CD4-positive, alpha-beta T cell treated with Interleukin-10 for 1 hour (primary cell): ENCODE results near the gene HAVCR2.
"Not testable (repeated sequence)": the region's sequence is repeated elsewhere in the genome, so short reads cannot be mapped to it uniquely, and the experiment has no call there.

ENCODE experiments used
- DNase-seq: peaks from one replicate; pipeline ENCODE4 v3.0.0-alpha.2; 2020

HAVCR2 gene

GRCh38 chr5:157086751-157087359 is 22.0 kb downstream of the HAVCR2 start:
- DNase-seq, result no peak

- DNase-seq, result no peak
Measured at GRCh38 chr5:157085930-157086329, 22.9 kb downstream of the HAVCR2 start.

DNA sequence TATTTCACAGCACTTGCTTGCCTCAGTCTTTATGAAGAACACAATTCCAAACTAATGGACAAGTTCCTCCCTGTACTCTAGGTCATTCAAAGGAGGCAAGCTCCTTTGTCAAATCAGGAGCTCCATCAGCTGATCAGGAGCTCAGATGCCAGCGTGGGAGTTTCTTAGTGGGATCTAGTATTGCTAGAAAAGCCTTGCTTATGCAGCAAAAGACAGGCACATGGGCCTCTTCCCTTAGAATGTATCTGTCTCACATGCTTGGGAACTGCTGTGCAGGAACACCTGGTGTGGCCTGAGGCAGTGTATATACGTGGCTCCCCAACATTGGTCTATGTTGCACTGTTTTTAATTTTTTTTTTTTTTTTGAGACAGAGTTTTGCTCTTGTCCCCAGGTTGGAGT is 28.6 kb downstream of the HAVCR2 start:
- no peak for DNase-seq

GRCh38 chr5:157076558-157076957 is 32.3 kb downstream of the HAVCR2 start:
- no peak for DNase-seq

DNA sequence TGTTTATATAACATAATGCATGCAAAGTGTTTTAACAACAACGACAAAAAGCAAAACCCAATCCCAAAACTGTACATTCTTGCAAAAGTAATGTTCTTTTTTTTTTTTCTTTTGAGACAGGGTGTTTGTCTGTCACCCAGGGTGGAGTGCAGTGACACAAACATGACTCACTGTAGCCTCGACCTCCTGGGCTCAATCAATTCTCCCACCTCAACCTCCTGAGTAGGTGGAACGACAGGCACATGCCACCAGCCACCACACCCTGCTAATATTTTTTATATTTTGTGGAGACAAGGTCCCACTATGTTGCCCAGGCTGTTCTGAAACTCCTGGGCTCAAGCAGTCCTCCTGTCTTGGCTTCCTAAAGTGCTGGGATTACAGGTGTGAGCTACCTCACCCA is 36.3 kb downstream of the HAVCR2 start:
- no peak for DNase-seq

DNA sequence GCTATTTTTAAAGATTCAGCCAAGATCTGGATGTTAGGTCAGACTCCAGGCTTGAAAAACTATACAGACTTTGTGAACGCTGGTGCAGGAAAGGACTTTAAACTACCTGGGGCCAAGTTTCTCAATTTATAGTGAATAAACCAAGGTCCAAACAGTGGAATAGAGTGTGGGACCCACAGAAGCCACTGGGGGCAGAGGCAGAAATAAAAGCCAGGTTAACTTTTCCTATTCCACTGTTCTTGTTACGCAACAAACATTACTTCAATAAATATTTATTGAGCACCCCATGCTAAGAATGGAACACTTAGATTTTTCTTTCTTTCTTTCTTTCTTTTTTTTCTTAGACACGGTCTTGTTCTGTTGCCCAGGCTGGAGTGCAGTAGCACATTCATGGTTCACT is 38.9 kb downstream of the HAVCR2 start:
- no peak for DNase-seq

GRCh38 chr5:157068785-157069184 is 40.1 kb downstream of the HAVCR2 start:
- no peak for DNase-seq

GRCh38 chr5:157068339-157068738 is 40.5 kb downstream of the HAVCR2 start:
- no peak for DNase-seq

DNA sequence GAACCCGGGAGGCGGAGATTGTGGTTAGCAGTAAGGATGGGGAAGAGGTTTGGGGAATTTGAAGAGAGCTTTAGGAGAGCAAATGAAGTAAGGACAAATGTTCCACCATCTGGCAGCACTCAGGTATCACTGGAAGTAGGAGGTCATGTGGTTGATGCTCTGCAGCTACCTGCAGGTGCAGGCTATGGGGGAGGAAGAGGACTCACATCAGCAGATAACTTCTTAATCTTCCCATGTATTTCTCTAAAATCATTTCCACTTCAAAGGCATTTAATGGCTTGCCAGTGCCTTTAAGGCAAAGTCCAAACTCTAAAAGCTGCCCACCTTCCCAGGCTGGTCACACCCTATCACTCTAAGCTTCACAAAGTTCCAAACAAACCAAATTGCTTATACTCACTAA is 41.8 kb downstream of the HAVCR2 start:
- no peak for DNase-seq

- no peak for DNase-seq
Measured at GRCh38 chr5:157066080-157066479, 42.8 kb downstream of the HAVCR2 start.

DNA sequence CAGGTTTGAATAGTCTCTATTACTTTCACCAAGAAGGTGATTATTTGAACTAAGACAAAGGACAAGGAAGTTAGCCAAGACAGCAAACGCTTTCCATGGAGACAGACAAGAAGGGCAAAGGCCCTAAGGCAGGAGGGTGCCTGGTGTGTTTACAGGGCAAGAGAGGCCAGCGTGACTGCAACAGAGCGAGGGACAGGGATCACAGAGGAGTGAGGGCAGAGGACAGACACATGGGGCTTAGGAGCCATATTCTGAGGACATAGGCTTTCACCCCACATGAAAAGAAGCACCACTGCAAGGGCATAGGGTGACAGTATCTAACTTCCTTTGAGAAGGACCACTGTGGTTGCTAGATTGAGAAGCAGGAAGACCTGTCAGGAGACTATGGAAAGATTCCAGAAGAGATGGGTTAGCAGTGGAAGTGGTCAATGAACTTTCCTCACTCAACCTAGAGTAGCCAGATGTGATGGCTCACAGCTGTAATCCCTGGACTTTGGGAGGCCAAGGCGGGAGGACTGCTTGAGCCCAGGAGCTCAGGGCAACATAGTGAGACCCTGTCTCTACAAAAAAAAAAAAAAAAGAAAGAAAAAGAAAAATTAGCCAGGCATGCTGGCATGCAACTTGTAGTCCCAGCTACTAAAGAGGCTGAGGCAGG is 44.9 kb downstream of the HAVCR2 start:
- DNase-seq, result no peak

DNA sequence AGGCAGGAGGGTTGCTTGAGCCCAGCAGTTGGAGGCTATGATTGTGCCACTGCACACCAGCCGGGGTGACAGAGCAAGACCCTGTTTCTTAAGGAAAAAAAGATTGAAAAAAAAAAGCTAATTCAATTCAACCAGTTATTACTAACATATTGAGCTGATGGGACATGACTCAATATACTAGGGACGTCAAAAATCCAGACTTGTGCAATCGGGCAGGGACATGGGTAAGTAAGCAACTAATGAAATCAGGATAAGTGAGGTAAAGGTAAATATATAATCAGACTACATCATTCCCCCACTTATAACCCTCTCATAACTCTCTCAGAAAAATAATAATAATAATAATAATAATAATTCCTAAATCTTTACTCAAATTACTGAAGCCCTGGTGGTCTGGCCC is 49.0 kb downstream of the HAVCR2 start:
- no peak for DNase-seq

- DNase-seq, result no peak
Measured at GRCh38 chr5:157059093-157059539, 49.7 kb downstream of the HAVCR2 start, which contains the start of gene HAVCR1. TSS of gene HAVCR1 (minus strand) at chr5:157059116. CDS start at chr5:157057943, 1,173 bp downstream.

DNA sequence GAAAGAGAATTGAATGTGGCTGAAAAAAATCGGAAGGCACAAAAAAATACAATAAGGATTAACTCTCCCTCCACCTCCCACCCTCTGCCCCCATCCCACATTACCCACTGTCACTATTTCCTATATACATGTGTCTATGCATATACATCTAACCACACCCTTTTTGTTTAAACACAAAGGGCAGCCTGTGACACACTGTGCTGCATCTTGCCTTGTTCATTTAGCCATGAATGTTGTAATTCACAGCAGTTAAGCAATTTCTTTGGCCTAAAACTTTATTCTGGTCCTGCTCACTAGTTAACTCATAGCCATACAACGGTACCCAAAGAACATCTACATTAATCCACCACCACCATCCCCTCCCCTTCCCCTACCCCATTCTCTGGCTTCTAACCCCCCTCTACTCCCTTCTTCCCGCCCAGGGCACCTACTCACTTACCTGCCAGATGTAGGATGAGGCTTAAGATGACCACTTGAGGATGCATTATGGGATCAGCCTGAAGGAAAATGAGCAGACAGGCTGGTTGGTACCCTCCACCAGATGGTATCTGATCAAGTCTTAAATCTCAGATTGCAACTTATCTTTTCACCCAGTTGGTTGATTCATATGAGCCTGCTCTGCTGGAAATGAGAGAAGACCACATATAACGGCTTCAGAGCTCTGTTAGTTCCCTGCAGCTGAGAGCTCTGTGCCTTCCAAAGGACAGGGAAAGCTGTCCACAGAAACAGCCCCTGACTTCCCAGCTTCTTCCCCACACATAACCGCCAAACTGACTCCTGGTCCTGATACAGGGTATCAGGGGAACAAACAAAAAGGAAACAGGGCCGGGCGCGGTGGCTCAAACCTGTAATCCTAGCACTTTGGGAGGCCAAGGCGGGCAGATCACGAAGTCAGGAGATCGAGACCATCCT is 51.1 kb downstream of the HAVCR2 start:
- DNase-seq, result no peak

DNA sequence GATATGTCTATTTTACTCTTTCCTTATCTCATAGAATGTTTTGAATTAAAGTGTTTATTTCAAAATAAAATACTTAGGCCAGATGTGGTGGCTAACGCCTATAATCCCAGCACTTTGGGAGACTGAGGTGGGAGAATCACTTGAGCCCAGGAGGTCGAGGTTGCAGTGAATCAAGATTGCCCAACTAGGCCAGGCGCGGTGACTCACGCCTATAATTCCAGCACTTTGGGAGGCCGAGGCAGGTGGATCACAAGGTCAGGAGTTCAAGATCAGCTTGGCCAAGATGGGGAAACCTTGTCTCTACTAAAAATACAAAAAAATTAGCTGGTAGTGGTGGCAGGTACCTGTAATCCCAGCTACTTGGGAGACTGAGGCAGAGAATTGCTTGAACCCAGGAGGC is 52.0 kb downstream of the HAVCR2 start:
- not testable (repeated sequence) for DNase-seq

- no peak for DNase-seq
Measured at GRCh38 chr5:157051604-157052245, 57.1 kb downstream of the HAVCR2 start.

- peak; percentile 9 for DNase-seq
Measured at GRCh38 chr5:157050050-157050449, 58.8 kb downstream of the HAVCR2 start.

DNA sequence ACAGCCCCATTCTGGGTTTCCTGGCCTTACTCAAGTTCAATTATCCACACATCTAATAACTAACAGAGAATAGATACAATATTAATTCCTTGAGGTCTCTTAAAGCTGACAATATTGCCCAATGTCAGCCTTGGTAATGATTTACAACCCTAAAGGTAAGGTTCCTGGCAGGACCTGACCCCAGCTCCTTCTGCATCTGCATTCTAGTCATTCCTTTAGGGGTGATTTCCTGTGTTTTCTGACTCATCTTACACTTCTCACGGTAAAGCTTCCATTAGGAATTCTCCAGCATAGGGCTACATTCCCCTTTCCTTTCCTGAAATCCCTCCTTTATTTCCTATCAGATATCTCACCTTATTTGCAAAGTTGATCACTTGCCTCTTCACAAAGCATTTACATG is 59.2 kb downstream of the HAVCR2 start:
- no peak for DNase-seq

DNA sequence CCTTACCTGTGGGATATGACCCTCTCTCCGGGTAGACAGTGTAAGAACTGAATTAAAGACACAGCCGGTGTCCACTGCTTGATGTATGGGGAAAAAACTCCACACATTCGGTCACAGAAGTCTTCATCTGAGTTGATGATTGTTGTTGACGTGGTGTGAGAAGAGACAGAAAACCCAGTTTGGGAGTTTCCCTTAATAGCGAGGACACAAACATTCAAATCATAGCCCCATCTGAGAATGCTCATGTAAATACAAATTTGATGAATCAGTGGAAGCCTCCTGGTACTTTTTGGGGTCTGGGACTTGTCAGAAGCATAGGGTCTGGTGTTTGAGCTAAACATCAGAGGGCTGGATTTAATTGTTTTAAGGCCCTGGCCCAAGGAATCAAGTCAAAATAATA is 60.9 kb downstream of the HAVCR2 start:
- no peak for DNase-seq

DNA sequence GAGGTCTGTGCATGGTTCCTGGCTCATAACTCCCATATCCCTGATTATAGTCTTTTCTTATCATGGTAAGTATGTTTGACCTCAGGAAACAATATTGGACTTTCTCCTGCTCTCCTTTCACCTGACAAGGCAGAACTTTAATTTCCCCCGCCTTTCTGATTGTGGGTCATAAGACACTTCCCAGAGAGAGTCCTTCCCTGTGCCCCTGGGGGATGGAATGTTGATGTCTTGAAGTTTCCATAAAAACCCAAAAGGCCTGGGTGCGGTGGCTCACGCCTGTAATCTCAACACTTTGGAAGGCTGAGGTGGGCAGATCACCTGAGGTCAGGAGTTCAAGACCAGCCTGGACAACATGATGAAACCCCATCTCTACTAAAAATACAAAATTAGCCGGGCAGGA is 61.8 kb downstream of the HAVCR2 start:
- DNase-seq, result not testable (repeated sequence)

DNA sequence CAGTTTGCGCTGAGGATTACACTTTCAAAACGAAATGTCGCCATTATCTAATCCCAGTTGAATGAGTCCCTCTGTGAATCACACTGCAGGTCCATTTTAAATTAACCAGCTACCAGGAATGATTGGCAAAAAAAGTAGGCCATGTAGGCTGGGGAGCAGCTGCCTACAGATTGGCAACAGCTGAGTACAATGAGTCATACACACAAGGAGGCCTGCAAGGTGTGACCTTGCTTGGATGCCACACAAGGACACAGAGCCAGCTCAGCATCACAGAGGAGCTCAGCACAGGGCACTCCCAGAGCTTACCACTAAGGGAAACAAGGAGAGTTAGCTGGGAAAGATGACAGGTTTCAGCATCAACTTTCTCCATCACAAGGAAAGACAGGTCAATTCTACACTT is 62.8 kb downstream of the HAVCR2 start:
- DNase-seq, result no peak

- DNase-seq, result no peak
Measured at GRCh38 chr5:157045601-157046000, 63.2 kb downstream of the HAVCR2 start.

DNA sequence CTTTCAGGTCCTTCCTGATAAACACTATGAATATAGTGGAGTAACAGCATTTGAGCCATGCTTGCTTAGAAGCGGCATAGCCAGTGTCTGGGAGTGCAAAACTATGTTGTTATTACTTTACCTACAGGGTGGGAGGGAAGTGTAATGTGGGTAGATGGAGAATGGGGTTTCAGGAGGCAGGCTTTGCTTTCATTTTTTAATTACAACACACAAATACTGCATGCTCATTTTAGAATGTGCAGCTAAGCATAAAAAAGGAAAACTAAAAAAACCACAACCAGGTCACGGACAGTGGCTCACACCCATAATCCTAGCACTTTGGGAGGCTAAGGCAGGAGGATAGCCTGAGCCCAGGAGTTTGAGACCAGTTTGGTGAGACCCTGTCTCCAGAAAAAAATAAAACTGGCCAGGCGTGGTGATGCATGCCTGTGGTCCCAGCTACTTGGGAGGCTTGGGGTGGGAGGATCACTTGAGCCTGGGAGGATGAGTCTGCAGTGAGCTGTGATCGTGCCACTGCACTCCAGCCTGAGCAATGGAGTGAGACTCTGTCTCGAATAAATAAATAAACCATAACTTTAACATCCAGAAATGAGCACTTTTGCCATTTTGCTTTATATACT is 70.2 kb downstream of the HAVCR2 start:
- DNase-seq, result no peak
